PC-3 (cell line): ENCODE results near the gene ZNF18.

Source experiments
- CTCF ChIP-seq: fragments of 300-600 bp; sonication (generic); conservative IDR thresholded peaks from 2 replicates; pipeline ENCODE4 v1.5.1; 2017; ENCODE audit warnings: antibody characterized with exemption, low read depth, mild to moderate bottlenecking, low read length
- EZH2phosphoT487 ChIP-seq: fragments of 300-600 bp; sonication (generic); IDR thresholded peaks from 2 replicates; pipeline ENCODE4 v1.6.1; 2018; ENCODE audit warnings: mild to moderate bottlenecking, antibody characterized with exemption, low read length, borderline replicate concordance

GRCh38 chr17:12028611-12029010 lies 31.3 kb upstream of the ZNF18 start:
- no peak for TF ChIP-seq EZH2phosphoT487
- no peak for TF ChIP-seq CTCF
